ENCODE results near the gene NIBAN1.

DNA sequence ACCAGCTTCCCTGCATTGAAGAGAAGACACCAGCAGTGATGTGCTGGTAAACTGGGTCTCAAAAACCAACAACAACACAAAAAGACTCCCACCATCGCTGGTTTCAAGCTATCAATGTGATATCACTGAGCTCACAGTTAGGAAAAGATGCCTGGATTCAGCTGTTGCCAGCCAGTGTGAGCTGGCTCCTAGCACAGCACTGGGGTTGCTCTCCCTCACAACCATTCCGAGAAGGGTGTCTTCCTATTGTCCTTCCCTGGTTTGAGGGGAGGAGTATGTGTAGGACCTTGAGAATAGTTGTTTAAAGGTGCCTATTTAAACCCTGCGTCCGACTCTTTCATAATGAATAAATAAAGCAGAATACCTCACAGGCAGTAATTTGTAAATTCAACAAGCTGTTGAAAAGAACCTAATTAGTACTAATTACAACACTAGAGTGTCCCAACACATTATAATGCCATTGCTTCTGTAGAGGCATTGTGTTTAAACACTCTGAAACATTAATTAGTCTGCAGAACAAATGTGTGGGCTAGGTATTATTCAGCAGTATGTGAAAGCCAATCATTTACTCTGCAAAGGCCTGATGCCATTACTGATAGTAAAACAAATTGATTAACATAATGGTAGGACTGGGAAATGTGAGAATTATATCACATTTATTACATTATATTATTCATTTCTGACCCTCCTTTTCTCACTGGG, 17.2 kb downstream of the NIBAN1 start:
- TF ChIP-seq, protein P1, sequence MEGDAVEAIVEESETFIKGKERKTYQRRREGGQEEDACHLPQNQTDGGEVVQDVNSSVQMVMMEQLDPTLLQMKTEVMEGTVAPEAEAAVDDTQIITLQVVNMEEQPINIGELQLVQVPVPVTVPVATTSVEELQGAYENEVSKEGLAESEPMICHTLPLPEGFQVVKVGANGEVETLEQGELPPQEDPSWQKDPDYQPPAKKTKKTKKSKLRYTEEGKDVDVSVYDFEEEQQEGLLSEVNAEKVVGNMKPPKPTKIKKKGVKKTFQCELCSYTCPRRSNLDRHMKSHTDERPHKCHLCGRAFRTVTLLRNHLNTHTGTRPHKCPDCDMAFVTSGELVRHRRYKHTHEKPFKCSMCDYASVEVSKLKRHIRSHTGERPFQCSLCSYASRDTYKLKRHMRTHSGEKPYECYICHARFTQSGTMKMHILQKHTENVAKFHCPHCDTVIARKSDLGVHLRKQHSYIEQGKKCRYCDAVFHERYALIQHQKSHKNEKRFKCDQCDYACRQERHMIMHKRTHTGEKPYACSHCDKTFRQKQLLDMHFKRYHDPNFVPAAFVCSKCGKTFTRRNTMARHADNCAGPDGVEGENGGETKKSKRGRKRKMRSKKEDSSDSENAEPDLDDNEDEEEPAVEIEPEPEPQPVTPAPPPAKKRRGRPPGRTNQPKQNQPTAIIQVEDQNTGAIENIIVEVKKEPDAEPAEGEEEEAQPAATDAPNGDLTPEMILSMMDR (IDR thresholded peaks at IDR 0.05; ENCODE audit: poor library complexity), result no peak
- no peak for TF ChIP-seq EZH2 (IDR thresholded peaks at IDR 0.05; ENCODE audit: borderline replicate concordance)
